HG03520 (cell line): ENCODE data around the gene SGK1.
"Not testable (repeated sequence)": the region's sequence is repeated elsewhere in the genome, so short reads cannot be mapped to it uniquely, and the experiment has no call there.

Experiments
- ATAC-seq: cut with Tn5 transposase; IDR thresholded peaks from one replicate; pipeline ENCODE4 v1.9.1; 2021; ENCODE audit warnings: mild to moderate bottlenecking, moderate library complexity; ENCODE audit not compliant: unreplicated experiment

The SGK1 gene

DNA sequence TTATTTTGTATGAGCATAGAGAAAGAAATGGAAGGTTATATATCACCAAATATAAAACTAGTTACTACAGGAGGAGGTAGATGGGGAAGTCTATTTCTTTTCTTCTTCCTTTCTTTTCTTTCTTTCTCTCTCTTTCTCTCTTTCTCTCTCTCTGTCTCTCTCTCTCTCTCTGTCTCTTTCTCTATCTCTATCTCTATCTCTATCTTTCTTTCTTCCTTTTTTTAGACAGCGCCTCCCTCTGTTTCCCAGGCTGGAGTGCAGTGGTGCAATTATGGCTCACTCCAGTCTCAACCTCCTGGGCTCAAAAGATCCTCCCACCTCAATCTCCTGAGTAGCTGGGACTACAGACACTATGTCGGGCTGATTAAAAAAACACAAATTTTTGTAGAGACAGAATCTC, 10.2 kb upstream of the SGK1 start:
- no peak for ATAC-seq

DNA sequence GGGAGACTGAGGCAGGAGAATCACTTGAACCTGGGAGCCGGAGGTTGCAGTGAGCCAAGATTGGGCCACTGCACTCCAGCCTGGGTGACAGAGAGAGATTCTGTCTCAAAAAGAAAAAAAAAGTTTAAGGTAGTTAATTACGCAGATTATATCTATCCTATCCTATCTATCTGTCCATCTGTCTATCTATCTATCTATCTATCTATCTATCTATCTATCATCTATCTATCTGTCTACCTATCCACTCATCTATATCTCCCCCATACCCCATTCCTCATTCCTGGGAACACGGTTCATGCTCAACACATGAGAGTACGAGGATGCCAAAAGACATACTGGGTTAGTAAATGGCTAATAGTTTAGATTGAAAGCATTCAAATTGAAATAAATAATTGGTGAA, 8.3 kb upstream of the SGK1 start:
- ATAC-seq, result not testable (repeated sequence)

DNA sequence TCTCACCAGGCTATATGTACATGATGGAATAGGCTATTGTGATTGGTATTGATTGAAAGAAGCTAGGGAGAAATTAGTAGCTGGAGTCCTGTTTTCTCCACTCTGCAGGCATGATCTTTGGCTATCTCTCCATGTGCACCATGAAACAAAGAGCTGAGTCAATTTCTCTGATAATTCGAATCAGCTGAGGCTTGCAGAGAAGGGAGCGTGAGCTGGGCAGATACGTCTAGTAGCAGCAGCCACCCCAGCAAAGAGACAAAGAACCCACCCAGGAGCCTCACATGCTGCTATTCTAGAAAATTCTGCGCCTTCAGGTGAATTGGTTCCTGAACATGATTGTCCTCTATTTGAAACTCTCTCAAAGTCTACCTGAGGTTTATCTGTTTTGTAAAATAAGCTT, 6.9 kb upstream of the SGK1 start:
- ATAC-seq, result no peak

DNA sequence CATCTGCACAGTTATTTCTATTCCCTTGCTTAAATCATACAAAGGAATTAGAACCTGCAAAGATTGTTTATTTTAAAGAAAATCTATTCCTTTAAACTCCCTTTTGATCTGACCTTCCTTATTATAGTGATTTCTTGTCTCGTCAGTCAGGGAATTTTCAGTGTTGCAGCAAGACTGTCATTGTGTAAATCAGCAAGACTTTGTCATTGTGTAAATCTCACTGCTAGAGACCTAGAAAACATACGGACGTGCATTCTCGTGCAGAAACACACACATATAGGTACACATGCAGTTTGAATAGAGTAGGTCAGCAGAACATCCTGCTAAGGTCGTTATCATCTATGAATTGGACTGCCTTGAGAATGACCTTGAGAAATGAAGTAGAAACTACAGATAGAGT, 6.2 kb upstream of the SGK1 start:
- ATAC-seq, result no peak

DNA sequence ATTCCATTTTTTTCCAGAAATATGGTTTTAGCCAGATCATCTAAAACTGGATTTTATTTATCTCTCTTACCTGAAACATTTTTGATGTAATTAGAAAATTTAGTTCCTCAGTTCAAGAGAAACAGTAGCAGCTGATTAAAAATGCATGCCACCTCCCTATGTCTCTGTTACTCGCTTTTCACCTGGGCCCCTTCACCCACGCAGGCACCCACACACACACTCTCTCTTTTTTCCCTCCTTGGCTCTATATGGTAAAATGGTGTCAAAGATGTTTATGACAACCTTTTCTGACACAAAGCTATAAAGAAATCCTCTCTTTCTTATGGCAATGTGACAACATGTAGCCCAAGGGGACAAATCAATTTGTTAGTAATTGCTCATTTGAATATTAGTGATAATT, 5.8 kb upstream of the SGK1 start:
- no peak for ATAC-seq

DNA sequence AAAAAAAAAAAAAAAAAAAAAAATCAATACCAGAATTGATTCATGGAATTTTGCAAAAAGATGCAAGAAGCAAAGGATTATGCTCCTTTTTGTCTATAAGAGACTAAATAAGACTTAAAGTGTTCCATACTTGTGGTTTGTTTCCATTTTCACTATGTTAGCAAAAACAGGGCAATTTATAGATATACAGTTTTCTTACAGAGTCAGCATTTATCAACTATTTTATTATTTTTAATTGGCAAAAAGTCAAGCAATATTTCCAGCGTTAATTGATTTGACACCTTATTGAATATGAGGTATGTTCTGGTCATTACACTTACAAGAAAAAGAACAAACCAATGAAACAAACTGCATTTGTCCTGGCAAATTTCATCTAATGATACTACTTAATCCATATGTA, 5.4 kb upstream of the SGK1 start:
- ATAC-seq, result no peak

DNA sequence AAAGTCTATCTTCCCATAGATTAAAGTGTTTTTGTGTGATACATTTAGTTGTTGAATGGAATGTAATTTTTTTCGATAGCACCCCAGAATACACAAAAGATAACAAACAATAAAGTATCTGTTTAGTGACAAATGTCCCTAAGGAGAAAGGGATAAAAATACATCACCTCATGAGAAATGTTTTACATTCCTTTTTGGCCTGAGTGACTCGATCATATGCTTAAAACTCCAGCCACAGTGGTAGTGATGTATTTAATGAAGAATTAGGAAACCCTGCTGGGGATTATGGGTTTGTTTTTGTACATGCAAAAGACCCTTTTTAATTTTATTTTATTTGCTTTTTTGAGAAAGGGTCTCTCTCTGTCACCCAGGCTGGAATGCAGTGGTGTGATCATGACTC, 4.3 kb upstream of the SGK1 start:
- no peak for ATAC-seq

DNA sequence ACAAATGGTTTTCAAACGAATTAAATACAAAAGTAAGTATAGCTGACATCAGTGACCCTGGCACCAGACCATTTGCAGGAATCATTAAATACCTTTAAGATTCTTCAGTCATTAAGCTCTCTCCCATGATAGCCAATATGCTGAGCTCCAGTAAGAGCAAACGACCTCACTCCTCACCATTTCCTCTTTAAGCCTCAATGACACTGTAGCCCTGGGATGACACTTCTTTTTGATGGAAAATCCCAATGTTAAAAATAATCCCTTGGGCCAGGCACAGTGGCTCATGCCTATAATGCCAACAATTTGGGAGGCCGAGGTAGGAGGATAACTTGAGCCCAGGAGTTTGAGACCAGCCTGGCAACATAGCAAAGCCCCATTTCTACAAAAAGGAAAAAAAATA, 3.3 kb upstream of the SGK1 start:
- ATAC-seq, result no peak

DNA sequence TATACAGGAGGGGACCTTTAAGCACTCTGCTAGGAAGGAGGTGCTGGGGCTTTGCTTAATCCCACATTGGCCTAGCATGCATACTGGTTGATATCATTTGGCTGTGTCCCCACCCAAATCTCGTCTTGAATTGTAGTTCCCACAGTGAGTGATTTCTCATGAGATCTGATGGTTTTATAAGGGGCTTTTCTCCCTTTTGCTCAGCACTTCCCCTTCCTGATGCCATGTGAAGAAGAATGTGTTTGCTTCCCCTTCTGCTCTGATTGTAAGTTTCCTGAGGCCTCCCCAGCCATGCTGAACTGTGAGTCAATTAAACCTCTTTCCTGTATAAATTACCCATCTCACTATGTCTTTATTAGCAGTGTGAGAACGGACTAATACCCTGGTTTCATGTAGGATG, 1.8 kb upstream of the SGK1 start:
- not testable (repeated sequence) for ATAC-seq

DNA sequence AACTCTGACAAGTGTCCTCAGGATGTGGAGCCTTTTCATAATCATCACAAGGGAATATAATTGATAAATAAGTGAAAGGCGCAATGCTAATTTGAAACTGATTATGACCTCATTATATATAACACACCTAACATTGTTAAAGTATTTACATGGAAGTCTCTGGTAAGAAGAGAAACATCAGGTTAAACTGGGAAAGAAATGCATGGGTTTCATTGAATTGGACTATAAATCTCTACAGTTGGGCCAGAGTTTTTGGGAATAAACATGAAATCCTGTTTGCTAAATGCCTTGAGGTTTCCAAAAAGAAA, 1.0 kb upstream of the SGK1 start:
- no peak for ATAC-seq

DNA sequence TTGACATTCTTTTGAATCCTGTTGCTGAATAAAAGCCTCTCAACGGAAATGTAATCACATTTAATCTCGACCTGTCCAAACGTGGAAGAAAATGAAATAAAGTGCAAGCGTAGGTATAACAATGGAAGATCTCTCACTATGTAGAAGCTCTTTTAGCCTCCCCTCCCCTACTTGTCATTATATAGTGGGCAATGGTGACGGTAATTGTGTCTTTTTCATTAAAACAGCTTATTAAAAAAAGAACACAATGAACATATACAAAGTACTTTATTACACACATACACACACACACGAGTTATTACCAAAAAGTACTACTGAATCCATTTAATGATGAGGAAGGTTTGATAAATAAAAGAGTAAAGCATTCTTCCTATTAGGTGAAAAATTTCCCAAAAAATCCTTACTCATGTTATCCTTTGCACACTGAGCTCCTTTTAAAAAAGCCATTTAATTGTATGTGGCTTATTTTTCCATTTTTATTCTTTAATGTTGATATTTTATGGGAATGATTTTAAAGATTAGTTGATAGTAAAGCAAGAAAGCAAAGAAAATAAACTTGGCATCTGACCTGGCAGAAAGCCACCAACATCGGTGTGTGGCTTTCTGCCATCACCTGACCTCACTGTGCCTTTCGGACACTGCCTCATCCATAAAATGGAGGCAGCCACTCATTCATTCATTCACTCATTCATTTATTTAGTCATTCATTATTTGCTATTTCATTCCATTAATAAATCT, 493 bp upstream of the SGK1 start:
- ATAC-seq, result no peak

DNA sequence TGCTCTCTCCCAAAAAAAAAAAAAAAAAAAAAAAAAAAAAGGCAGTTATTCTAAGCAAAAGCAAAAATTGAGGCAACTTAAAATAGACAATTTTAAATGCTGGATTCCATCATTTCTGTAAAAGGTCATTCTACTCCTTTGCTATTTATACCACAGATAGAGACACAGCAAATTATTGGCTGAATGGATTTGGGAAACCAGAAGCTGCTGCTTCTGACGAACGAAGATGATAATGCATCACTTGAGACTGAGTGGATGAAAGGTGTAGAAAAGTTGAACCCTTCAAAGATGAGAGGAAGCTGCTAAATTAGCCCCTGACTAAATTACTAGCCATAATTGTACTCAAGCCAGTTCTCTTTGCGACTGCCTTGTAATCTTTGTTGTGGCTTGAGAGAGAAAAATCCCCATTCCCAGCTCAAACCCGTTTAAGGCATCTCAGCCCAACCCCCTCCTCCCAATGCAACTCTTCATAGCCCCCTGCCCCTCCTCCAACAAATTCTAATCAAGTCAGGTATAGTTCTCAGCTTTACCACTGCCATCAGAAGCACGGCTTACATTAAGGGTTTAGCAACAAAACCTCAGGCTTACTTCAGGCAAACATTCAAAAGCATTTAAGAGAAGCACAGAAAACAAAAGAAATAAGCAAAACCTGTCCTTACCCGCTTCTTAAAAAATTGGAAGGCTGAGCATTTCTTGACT, 1.0 kb downstream of the SGK1 start:
- no peak for ATAC-seq

DNA sequence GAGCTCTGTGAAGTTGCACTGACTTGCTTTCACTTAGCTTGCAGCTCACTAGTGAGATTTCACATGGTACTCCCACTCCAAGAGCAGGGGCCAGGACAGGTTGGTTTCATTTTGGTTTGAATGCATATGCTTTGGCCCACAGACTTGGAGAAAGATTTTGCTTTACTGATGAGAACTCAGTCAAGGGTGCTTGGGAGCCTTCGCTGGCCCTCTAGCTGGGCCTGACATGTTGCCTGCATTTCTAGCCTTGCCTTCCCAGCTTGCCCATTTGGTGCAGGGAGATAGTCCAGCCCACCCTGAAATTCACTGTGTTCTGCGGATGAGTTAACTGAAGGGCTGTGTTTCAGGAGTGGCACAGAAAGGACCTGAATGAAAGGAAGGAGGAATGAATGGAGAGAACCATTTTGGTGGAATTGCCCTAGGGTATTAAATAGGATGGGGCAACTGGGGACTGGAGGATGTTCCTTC, 1.9 kb downstream of the SGK1 start:
- peak; percentile 50 for ATAC-seq

DNA sequence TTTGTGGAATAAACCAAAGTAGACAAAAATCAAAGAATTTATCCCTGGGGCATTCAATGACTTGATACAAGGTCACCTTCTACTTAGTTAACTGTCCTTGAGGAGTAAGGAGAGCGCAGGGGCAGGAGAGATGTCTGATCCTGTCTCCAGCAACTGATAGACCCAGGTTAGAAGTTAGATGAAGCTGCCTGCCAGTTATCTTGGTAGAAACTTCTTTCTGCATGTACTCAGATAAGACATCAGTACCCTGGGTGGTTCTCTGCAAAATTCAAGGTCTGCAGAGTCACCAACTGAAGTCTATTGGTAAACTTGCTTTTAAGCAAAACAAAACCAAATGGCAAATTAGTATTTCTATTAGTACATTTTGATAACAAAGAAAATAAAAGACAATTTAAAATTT, 2.7 kb downstream of the SGK1 start:
- ATAC-seq, result no peak

DNA sequence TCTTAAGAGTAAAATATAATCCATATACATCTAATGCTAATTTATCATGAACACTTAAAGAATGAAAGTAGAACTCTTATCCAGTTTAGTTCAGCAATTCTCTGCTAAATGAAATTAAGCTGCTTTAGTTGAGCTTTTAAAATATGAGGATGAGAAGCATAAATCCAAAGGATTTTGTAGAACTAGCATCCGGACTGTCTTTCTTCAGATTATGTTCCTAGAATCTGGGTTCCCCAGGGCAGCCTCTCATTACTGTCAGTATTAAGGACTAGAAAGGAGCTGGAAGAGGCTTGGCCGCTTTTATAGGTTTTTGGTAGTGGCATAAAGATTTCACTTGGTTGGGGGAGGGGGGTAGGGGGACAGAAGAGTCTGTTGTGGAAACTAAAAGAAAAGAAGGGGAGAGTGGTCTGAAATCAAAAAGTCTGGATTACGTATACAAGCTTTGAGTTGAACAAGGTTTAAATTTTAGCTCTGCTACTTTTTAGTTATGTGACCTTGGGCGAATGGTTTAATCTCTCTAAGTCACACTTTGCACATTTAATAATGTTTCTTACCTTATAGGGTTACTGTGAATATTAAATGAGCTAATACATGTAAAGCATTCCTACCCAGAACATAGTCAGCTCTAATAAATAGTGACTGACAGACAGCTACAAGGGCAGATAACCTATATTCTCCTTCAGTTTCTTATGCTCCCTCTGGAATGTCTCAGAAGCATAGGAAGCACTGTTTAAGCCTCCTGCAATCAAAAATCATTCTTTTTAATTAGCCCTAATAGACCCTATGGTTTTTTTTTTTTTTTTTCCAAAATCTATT, 3.7 kb downstream of the SGK1 start:
- no peak for ATAC-seq

DNA sequence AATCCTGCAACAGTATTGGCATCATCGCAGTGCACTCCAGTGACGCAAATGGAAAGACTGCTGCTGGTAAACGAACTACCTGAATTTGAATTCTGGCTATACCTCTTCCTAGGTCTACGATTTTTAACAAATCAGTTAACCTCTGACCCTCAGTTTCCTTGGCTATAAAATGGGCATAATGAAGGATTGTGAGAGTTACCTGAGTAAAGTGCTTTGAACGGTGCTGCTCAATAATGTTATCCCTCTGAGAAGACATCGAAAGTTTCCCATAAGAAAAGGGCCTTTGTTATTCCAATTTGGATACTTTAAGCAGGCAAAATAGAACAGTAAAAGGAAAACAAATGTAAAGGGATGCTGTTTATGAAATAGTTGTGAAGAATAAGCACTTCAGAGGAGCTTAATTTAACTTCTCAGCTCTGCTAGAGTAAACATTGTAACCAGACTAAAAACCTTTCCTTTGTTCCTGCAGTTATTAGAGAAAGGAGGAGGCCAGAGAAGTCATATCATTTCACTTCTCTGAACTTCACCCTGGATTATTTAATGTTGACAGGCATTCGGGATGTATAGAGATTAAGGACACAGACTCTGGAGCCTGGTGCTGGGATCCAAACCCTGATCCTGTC, 5.8 kb downstream of the SGK1 start:
- no peak for ATAC-seq

DNA sequence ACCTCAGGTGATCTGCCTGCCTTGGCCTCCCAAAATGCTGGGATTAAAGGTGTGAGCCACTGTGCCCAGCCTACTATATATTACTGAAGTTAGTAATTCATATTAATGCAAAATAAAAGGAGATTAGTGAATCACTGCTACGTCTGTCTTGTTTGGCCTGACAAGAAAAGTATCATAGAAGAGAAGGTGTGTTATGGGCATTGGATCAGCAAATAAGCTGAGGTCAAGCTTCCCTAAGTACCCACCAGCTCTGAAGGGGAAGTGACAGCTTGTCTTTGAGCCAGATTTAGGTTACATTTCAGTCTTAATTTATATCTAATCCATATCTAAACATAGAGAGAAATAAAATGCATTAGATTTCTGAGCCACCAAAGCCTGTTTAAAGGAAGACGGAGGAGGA, 7.1 kb downstream of the SGK1 start:
- ATAC-seq, result no peak

DNA sequence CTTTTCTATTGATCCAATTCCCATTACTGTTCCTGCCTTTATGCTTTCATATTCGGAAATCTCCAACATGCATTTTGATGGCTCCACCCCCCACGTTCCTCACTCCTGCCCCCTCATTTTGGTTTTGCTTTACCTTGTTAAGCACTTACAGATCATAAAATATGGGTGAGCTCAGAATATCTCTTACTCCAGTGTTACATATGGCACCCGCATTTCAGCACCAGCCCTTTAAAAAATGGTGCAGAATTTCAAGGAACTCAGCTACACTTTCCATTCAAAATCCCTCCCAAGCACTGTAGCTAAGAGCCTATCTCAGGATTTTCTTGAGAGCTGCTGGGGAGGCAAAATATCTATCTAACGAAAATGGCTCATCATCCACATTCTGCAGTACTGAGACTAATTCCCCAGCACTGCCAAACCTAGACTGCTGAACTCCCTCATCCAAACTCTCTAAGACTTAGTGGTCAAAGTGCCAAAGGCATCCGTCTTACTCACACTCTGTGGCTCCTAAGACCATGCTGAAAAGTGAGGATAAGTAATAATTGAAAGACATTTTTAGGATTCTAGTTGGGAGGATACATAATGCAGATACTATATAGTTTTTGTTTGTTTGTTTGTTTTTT, 7.8 kb downstream of the SGK1 start:
- no peak for ATAC-seq

DNA sequence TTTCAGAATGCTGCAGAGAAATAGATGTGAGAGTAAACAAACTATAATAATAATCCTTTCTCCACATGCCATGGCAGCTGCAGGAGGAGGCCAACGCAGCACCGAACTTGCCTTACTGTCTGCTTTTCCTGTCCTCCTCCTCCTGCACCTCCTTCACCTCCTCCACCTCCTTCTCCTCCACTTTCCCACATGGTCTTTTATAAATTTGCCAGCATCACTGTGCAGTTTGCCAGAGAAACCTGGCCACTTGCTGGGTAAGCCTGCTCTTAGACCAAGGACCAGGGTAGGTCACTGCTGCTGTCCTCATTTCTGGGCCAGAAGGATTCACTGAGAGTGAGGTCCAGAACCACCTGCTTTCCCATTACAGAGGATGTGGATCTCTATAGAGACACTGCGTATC, 8.7 kb downstream of the SGK1 start:
- no peak for ATAC-seq

DNA sequence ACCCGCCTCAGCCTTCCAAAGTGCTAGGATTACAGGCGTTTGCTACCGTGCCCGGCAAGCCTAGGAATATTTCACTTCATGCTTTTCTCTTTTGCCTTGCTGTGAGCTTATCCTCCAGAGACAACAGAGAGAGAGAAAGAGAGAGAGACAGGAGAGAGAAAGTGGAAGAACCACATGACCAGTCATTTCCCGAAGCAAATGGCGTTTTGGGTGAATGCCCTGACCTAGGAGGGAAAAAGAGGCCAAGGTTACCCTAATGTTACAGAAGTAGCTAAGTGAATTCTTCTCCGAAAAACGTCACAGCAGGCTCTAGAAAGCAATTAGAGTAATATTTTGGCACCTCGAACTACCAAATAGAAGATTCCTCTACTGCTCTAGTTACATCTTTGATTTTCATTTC, 9.1 kb downstream of the SGK1 start:
- ATAC-seq, result no peak

DNA sequence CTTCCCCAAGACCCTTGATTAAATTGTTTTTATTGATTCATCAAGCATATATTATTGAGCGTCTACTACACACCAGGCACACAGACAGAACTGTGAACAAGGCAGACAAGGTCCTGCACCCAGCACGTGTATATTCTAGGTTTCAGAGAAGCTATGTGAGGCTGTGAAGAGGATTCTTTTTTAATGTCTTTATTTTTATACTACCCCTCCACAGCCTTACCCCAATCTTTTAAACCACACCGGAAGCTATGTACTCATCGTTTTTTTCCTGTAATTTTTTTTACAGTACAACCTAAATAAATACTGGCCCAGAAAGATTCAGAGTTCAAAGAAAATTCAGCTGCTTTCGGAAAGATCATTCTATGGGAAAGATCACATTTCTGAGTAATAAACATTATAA, 10.0 kb downstream of the SGK1 start:
- ATAC-seq, result no peak
